HG02870 (cell line): ENCODE measurements around the gene DPP6.
"Not testable (repeated sequence)": the region's sequence is repeated elsewhere in the genome, so short reads cannot be mapped to it uniquely, and the experiment has no call there.

ENCODE experiments used
- ATAC-seq: cut with Tn5 transposase; IDR thresholded peaks from one replicate; pipeline ENCODE4 v1.9.1; 2021; ENCODE audit warnings: mild to moderate bottlenecking, moderate library complexity; ENCODE audit not compliant: unreplicated experiment

Gene DPP6

DNA sequence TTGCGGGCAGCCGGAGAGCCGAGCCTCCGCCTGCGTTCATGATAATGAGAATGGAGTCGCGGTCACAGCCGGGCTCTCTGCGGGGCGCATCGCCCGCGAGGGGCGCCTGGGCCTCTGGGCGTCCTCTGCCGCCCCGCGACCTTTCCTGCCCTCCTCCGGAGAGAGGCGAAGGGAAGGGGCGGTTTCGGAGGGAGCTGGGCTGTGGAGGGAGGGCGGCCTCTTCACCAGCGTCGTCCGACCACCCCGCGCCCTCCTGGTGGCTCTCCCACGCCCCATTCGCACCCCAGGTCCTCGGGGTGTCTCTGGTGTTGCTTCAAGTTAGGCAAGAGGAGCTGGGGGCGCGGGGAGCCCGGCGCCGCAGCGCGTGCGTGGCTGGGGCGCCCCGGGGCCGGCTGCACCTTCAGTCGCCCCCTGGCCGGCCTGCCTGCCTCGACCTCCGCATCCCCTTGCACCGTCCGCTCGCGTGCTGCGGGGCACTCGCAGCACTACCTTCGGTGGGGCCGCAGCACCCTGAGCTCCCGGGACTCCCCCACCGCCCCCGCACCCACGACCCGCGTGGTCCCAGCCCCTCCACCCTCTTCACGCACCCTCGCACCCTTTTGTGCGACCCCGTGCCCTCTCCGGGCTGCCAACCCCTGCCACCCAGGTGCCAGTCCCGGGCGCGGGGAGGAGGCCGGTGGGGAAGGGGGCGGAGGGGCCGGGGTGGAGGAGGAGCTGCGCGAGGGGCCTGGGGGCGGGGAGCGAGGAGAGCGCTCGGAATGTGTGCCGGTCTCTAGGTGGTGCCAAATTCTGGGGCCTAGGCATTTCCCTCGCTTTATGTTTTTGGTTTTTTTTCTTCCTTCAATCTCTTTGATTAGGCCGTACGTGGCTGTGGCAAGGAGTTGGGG is at the start of gene DPP6:
Gene DPP6 (plus strand): TSS at position 756 of the 887 bp plus-strand sequence.
- ATAC-seq: not testable (repeated sequence)

DNA sequence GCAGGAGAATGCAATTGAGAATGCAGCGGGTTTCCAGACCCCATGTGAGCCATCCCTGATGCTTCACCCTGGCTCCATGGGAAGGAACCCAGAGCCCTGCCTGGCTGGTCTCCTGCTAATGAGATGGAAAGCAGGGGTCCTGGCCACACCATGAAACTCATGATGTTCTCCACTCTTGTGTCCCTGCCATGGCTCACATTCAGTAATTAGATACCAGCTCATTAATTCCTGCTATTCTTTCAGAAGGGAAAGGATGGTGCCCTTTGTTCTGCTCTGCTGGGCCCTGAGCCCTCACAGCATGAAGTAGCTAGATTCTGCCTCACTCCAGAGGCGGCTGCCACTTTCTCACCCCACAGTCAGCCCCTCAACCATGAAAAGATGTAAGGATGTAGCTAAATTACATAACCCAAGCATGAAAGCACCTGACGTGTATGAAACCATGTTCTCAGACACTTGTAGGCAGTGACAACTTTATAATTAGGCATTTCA is 42.7 kb upstream of the DPP6 start:
- ATAC-seq: not testable (repeated sequence)

DNA sequence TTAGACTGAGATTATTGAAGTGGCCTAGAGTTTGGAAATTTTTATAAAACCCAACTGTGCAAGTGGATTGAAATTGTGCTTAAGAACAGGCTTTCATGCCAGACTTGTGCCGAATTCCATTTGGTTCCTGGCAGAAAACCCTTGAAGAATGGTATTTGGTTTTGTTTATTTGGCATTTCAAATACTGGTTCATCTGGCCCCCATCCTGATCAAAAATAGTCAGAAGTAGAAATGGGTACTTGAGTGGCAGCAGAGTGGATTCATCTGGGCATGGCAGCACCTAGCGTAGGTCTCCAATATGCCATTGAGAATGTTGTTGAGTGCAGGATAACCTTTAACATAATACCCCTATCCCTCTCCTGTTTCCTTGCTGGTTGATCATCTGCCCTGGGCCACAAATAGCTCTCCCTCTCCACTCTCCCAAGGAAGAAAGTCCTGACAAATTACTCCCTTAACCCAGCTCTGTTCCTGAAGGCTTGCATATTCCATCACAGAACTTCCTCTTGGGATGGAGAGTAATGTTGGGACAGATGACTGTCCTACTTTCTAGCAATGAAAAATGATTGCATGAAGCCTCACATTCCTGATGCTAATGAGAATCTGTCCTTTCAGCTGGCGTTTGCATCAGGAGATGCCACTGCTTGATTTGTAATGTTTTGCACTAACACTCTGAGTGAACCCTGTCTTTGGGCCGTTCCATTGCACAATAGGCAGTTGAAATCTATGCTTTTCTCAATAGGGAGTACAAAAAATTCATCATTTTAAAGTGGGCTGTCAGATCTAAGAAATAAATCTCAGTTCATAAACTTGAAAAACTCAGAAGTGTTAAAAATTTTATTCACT is 41.3 kb upstream of the DPP6 start:
- ATAC-seq: not testable (repeated sequence)

DNA sequence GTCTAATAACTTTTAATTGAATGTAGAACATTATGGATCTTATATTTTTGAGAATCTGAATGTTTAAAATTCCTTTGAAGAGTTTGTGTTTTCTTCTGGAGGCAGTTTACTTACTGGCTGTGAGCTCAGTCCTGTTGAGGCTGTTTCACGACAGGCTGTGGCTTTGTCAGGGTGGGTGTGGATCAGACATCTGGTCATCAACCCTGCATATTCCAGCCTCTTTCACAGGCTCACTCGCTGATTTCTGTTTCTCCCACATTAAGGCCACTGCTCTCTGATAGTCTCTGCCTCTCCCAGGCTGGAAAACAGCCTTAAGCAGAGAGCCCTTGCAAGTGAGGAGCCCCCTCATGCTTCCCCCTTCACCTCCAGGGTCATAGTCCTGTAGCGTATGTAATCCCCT is 39.4 kb upstream of the DPP6 start:
- ATAC-seq: not testable (repeated sequence)

DNA sequence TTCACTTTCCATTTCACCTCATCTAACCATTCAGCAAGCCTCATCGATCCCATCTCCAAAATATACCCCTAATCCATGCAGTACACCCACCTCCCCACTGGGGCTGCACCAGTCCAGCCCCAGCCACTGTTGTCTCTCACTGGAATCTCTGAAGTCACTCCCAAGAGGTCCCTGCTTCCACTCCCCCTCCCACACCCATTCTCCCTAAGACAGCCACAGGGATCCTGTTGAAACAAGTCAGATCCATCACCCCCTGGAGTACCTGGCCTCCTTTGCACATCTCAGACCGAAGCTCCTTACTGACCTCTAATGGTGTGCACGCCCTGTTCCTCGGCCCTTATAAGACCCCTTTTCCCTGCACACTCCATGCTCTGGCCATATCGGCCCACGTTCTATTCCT is 36.6 kb upstream of the DPP6 start:
- not testable (repeated sequence) for ATAC-seq

DNA sequence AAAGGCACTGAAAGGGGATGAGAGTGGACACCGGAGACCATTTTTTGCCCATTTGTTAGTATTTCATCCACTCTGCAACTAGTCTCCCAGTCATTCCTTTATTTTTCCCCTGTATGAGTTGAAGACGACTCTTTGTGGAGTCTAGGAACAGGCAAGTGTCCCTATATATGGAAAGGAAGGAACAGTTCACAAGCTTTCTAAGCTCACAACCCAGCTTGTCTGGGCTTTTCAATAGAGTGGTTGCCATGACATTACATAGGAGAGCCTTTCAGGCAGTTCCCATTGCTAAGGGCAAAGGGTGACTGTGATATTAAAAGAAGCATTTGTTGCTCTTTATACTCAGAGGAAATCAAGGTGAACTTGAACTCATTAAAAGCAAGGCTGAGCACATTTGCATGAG is 33.8 kb upstream of the DPP6 start:
- not testable (repeated sequence) for ATAC-seq

DNA sequence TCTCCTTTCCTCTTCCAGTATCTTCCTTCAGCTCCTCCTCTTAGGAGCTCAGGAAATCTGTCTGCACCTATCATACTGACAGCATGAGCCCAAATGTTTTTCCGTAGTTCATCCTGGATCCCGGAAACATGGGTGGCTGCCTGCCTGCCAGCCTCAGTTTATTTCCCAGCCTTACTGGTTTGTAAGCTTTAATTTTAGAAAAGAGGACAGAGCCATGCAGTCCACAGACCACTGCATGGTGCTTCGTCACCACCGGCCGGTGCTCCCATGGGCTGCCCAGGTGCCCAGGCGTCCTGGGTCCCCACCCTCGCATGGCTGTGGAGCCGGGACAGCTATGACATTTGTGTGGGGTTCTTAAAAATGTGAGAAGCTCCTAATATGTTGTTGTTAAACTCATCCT is 24.4 kb upstream of the DPP6 start:
- ATAC-seq: not testable (repeated sequence)

DNA sequence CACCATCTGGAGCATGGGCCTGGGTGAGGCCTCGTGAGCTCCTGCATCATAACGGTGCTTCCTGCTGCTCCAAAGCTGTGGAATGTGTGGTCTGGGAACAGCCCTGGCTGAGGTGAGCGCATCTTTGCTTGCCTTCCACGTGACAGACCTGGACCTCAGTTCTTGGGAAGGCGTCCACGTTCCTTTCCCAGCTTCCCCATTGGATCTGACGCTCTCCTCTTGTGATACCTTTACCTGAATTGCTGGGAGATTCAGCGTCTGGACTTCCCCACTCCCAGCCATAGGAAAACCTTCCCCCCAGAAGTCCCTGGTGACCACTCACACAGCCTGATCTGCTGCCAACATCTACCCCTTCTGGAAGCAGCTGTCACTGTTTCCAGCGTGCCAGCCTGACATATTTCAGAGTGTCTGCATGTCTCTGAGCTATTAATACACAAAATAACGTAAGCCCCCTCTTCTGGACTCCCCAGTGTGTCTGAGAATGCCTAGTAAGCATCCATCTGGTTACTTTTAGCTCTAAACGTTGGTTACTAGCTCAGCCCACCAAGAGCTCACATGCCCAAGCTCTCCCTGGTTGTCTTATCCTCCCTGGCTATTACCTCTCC is 21.6 kb upstream of the DPP6 start:
- ATAC-seq: not testable (repeated sequence)

DNA sequence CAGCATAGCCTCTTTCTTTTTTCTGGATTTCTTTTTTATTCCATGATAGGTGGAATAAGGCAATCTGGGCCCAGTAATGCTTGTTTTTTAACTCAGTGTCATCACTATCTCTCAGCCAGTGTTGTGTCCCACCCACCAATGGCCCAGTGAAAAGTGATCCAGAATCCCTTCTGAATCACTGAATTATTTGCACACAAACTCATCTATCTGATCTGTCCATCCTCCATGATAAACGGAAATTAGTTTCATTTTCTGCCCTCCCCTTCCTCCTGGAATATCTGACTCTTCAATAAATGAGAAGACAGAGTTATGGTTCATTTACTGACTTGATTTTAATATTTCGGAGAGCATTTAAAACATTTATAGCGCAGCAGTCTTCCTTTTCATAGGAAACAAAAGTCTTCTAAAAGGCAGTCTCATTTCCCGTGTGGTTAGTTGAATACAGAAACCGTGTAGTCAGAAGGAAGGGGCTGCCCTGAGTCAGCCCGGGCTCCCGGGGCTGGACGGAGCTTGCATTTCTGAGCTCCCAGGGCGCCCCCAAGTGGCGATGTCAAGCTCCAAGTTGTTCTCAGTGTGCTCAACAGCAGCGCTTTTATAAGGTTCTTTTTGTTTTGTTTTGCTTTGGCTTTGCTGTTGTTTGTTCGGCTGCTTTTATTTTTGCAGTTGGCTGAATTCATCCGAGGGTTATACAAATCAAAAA is 12.6 kb upstream of the DPP6 start:
- ATAC-seq: peak; percentile 91

DNA sequence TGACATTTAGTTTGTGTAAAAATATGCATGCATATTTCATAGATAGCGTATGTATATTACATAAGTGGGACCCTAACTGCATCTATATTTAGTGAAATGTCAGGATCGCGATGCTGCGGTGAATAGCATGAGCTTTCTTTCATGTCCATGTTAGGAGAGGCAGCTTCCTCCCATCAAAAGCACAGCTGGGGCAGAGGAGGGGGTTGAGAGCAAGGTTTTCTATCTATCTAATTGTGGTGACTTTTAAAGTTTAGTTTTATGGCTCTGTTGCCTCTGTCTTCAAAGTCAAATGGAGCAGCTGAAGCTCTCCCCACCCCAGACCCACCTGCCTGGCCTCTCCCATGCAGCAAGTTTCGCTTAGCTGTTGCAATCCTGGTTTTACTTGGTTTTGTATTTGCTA is 1.8 kb upstream of the DPP6 start:
- not testable (repeated sequence) for ATAC-seq

DNA sequence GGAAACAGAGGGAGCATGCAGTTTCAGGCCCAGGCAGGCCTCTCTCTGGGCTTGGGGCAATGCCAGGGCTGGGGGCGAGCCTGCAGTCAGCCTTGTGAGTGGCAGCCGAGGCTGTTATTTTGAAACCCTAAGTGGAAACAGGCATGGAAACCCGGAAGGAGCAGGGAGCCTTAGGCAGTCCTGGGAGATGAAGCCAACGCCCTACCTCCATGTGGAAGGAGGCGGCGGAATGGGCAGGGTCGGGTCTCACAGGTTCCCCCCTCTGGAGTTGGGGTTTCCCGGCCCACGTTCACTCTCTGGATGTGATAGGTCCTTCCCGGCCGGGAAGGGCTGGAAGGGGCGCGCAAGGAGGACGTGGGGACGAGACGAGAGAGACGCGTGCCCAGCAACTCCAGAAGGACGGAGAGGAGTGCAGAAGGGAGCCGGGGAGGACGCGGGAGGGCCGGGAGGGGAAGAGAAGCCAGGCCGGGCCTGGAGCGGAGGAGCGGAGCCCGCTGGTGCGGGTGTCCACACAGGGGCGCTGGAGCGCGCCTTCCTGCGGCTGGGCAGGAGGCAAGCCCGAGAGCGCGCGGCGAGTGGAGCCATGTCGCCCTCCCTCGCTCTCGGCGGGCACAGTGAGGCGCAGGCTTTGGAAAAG is 1.1 kb upstream of the DPP6 start:
- ATAC-seq: not testable (repeated sequence)

DNA sequence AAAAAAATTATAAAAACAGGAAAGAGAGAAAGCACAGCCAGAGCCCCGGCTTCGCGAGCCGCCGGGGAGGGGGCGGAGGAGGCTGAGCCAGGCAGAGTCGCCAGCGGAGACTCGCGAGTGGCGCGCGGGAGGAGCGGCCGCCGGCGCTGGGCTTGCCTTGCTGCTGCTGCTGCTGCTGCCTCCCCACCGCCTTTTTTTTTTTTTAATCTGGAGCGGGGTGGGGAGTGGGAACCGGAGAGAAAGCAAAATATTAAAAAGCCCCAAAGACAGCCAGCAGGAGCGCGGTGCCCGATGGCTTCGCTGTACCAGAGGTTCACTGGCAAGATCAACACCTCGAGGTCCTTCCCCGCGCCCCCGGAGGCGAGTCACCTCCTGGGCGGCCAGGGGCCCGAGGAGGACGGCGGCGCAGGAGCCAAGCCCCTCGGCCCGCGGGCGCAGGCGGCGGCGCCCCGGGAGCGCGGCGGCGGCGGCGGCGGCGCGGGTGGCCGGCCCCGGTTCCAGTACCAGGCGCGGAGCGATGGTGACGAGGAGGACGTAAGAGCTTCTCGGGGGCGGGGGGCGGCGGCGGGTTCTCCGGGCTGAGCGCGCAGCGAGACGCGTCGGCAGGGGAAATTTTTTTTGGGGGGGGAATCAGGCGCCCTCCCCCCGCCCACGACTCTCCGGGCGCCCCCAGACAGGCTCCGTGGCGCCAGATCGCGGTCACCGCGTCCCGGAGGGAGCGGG is 493 bp downstream of the DPP6 start:
- not testable (repeated sequence) for ATAC-seq

DNA sequence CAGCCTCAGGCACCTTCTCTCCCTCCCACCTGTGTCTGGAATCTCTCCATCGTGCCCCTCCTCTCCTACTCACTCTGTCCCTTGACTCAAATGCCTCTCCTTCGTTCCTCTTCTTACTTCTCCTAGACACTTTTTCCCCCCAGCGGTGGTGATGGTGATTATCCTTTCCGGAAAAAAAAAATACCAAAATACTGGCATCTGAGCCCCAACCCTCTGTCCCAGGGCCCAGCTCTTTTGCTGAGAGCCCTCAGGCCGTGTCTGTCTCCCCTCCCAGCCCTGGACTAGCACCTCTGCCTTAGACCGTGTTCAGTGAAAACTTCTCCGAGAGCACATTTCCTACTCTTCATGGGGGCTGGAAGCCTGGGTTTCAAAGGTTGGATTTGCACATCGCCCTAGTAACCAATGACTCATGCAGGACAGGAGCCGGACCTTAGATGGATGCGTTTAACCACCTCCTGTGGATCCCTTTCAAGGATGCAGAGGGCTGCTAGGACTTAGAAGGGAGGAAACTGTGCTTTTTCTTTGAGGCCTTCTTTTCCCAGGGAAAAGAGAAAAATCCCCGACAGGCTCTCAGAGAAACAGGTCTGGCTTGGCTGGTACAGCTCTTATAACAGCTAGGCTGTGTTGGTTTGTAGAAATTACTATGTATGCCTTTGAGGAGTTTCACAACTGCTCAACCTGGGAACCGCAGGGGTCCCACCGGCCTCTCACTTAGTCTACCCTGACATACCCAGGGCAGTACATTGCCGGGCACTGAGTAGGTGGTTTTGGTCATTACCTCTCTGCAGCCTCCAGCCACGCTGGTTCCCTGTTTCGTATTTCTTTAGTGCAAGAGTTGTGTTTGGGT is 1.5 kb downstream of the DPP6 start:
- ATAC-seq: not testable (repeated sequence)

DNA sequence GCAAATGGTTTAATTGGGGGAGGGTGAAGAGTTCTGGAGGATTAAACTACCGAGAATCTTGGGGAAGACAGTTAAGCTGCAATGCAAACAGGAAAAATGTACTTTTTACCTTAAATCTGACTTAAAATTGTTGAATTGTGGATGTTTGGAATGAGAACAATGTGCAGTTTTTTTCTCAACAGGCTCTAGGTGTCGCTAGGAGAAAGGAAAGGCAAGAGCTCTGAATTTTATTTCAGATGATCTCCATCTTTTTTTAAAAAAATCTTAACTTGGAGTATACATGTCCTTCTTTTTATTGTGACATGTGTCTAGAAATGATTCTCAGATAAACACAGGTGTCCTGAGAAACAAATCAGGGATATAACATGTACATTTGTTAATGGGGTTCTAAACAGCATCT is 2.5 kb downstream of the DPP6 start:
- ATAC-seq: not testable (repeated sequence)

DNA sequence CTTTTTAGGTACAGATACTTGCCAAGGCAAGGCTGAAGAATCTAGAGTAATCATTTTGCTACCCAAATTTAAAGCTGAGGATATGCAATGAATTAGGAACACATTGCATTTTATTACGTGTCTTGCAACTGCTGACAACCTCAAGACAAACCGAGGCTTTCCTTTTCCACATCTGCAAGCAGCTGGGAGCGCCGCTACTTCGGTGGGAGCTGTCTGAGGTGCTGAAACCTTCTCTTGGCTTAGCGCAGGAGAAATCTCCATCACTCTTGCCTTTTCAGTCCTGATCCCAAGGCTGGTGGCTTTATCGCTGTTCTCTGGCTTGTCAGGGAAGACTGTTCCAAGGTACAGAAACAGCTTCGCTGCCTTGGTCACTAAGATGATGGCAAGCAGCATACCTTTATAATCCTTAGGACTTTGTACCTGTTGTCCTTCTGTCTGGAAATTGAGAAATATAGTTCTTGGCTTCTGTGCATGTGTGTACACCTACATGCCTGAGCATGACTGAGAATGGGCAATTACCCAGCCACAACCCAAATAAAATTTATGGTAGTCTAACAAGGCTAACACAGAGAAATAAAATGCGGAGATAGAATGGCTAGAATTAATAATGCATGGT is 3.4 kb downstream of the DPP6 start:
- ATAC-seq: not testable (repeated sequence)

DNA sequence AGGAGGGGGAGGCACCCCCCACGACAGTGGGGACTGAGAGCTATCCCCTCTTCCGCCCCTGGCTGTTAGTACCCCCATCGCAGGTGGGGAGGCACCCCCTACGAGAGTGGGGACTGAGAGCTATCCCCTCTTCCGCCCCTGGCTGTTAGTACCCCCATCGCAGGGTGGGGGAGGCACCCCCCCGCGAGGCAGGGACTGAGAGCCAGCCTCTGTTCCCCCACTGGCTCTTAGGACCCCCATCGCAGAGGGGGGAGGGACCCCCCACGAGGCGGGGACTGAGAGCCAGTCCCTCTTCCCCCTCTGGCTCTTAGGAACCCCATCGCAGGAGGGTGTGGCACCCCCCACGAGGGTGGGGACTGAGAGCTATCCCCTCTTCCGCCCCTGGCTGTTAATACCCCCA is 6.6 kb downstream of the DPP6 start:
- ATAC-seq: not testable (repeated sequence)

DNA sequence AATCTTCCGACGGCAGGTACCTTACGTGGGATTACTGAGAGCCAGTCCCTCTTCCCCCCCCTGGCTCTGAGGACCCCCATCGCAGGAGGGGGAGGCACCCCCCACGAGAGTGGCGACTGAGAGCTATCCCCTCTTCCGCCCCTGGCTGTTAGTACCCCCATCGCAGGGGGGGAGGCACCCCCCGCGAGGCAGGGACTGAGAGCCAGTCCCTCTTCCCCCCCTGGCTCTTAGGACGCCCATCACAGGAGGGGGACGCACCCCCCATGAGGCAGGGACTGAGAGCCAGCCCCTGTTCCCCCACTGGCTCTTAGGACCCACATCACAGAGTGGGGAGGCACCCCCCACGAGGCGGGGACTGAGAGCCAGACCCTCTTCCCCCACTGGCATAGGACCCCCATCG is 8.4 kb downstream of the DPP6 start:
- not testable (repeated sequence) for ATAC-seq

DNA sequence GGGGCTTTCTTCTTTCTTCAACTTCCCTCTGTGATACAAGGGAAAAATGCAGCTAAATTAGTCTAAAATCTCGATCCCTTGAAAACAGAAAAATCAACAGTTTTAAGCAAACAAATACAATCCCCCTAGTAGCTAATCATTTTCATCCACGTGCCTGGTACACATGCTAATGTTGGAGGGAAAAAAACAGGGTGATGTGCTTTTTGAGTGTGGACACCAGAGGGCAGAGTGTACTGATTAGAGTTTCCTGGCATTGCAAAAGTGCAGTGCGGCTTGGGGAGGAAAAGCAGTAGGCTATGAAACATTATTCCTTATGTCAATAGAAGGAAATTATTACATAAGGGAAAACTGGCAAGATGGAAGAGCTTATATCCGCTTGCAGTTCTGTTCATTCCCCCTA is 19.6 kb downstream of the DPP6 start:
- not testable (repeated sequence) for ATAC-seq
